SH-SY5Y (cell line): ENCODE measurements around the gene TMEM45A.

Experiments used
- GATA2 ChIP-seq: IDR thresholded peaks from 2 replicates; pipeline ENCODE4 v1.6.1; 2011; ENCODE audit warnings: mild to moderate bottlenecking, low read depth, low read length
- GATA3 ChIP-seq: IDR thresholded peaks from 2 replicates; pipeline ENCODE4 v1.6.1; 2011; ENCODE audit warnings: low read depth, mild to moderate bottlenecking, low read length, moderate library complexity

GRCh38 chr3:100516232-100516631 lies 23.8 kb downstream of the TMEM45A start:
- TF ChIP-seq GATA2: no peak
- no peak for TF ChIP-seq GATA3
